Activated CD8-positive, alpha-beta memory T cell treated with anti-CD3 and anti-CD28 coated beads, Interleukin-2, amount 50 U/mL, for 1 hour (primary cell): ENCODE data around the gene CD96.

Experiments used
- DNase-seq: peaks from one replicate; pipeline ENCODE4 v3.0.0-alpha.2; 2020; ENCODE audit errors: extremely low read depth

The CD96 gene

GRCh38 chr3:111676211-111677006 is 134.4 kb downstream of the CD96 start:
- DNase-seq: no peak

GRCh38 chr3:111677007-111677392 is 135.0 kb downstream of the CD96 start:
- DNase-seq: no peak

- DNase-seq: no peak
Observed at GRCh38 chr3:111681661-111682426, 139.8 kb downstream of the CD96 start.

GRCh38 chr3:111684640-111685039 is 142.6 kb downstream of the CD96 start:
- DNase-seq: no peak

DNA sequence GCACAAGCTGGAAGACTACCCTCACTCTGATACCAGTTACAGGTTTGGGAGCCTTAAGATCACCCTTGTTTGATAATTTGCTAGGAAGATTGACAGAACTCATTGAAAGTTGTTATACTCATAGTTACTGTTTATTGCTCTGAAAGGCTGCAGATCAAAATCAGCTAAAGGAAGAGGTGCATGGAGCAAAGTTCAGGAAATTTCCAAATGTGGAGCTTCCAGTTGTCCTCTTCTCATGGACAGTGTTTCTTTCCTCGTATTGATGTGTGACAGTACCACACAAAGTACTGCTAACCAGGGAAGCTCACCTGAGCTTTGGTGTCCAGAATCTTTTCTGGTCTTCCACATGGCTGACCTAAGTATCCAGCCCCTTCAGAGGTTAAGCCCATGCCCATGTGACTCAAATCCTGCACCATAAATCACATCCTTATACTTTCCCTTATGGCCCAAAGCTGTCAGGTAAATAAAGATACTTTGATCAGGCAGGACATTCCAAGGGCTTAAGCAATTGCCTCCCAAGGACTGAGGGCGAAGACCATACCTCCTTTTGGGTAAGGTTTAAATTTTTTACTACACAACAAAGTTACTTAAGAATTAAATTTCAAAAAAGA is 146.3 kb downstream of the CD96 start:
- no peak for DNase-seq

DNA sequence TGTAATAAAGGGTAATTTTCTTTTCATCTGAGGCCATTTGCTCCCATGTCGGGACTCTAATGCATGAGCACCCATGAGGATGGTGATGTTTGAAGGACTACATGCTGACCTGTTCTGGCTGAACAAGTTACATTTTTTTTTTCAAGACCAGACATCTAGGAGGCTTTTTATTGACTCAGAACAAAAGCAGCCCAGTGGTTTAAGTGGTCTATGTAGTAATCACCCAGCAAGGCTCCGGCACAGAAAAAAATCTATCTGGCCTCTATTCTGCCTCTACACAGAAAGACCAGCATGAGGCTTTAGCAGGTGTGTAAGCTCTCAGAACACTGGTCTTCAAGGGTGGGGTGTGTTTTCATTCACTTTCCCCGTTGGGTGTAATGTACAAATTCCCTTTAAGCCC is 148.2 kb downstream of the CD96 start:
- no peak for DNase-seq

DNA sequence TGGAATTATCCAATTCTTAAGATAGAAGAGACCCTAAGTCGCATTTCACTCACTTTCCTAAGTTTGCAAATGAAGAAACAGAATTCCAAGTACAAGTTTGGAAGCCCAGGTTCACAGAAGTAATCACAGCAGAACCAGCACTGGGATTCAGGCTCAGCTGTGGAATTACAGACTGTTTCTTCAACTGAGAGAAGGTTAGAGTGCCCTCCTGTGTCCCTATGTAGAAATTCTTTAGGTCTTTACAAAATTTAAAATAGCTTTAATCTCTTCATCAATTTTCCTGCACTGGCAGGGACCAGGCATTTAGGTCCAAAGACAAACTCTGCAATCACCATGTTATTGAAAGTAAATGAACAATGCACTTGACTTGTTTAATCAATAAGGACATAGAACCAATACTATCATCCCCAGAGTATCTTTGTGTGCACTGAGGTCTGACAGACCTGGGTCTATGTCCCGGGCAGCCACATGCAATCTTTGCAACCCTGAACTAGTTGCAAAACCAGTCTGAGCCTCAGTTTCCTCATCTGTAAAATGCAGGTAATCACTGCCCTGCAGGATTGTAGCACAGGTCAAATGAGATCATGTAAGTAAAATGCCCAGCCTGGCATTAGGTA is 149.4 kb downstream of the CD96 start:
- DNase-seq: no peak

DNA sequence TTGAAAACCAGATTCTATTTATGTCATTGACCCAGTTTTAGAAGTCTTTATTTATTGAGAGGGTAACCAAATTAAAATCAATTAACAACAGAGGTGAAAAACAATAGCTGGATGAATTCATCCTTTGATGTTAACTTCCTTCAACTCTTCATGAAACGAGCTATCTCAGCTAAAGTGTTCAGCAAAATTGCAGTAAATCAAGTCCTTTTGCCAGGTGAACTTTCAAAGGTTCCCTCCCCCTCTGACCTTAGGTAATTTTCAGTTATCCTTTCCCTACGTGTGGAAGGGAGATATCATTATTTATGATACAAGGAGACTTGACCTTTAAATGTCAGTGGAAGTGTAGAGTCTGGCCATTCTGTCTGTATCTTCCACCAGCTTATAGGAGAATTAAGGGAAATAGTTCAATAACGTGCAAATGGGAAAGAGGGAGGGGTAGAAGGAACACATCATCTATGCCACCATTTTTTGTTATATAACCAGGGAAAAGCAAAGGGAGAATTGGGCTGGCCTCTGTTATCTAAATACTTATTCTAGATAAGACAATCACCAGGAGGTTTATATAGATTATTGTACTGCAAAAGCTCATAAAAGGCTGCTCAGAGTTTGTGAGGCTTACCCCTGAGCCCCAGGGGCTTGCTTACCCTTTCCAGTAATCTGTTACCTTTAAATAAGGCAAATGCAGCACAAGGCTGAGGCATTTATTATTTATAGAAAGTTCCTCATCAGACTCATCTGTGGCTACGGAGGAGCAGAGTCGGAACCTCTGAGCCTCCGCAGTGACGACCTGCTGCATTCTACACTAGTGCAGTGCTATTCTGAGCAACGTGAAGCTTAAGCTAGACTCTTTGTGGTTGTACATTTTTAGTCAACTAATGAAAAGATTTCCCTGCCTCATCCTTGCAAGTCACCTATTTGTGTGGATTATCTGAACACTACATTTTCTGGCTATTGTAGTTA is 150.9 kb downstream of the CD96 start:
- DNase-seq: no peak

- no peak for DNase-seq
Observed at GRCh38 chr3:111694471-111694870, 152.5 kb downstream of the CD96 start.

DNA sequence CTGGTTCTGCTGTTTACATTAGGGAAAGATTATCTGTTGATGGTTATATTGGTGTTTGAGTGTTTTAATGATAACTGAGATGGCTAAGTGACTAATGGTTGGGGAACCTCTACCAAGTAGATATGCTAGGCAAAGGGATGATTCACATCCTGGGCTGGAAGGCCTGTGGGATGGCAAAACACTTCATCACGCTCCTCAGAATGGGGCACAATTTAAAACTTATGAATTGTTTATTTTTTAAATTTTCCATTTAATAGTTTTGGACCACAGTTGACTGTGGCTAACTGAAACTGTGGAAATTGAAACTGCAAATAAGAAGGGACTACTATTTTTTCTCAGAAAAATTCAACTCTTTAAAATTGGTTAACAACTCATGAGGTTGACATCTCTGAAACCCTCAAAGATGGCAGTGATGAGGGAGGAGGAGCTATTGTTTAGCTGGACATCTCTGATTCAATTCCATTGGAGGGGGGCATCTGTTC is 153.7 kb downstream of the CD96 start:
- DNase-seq: no peak

GRCh38 chr3:111700054-111700453 is 158.1 kb downstream of the CD96 start:
- DNase-seq: no peak

- DNase-seq: no peak
Observed at GRCh38 chr3:111701292-111701906, 159.4 kb downstream of the CD96 start.
